HUES6 (cell line): ENCODE data around the gene GIPC3.
A peak's percentile ranks its signal among the peaks of the same experiment; 100 is the strongest.

Experiments used
- H3K27ac ChIP-seq: 2 replicates; pipeline ENCODE4 v1.7.0; 2013; ENCODE audit warnings: low read depth, mild to moderate bottlenecking, low read length, inconsistent platforms
- H3K27me3 ChIP-seq: 2 replicates; pipeline ENCODE4 v1.6.1; 2013; ENCODE audit warnings: low read length; ENCODE audit not compliant: control insufficient read depth, insufficient read depth
- H3K36me3 ChIP-seq: 2 replicates; pipeline ENCODE4 v1.6.1; 2013; ENCODE audit warnings: low read length; ENCODE audit not compliant: control insufficient read depth, insufficient read depth
- H3K4me1 ChIP-seq: 2 replicates; pipeline ENCODE4 v1.6.1; 2013; ENCODE audit warnings: low read length; ENCODE audit not compliant: control insufficient read depth, insufficient read depth
- H3K4me3 ChIP-seq: 2 replicates; pipeline ENCODE4 v1.5.1; 2013; ENCODE audit warnings: low read depth, low read length
- H3K9ac ChIP-seq: one replicate; pipeline ENCODE4 v1.6.1; 2013; ENCODE audit warnings: mild to moderate bottlenecking, low read length
- H3K9me3 ChIP-seq: 2 replicates; pipeline ENCODE4 v1.6.1; 2013; ENCODE audit warnings: low read depth, low read length; ENCODE audit not compliant: control insufficient read depth, insufficient read depth

GIPC3 gene, protein sequence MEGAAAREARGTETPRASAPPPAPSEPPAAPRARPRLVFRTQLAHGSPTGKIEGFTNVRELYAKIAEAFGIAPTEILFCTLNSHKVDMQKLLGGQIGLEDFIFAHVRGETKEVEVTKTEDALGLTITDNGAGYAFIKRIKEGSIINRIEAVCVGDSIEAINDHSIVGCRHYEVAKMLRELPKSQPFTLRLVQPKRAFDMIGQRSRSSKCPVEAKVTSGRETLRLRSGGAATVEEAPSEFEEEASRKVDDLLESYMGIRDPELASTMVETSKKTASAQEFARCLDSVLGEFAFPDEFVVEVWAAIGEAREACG

DNA sequence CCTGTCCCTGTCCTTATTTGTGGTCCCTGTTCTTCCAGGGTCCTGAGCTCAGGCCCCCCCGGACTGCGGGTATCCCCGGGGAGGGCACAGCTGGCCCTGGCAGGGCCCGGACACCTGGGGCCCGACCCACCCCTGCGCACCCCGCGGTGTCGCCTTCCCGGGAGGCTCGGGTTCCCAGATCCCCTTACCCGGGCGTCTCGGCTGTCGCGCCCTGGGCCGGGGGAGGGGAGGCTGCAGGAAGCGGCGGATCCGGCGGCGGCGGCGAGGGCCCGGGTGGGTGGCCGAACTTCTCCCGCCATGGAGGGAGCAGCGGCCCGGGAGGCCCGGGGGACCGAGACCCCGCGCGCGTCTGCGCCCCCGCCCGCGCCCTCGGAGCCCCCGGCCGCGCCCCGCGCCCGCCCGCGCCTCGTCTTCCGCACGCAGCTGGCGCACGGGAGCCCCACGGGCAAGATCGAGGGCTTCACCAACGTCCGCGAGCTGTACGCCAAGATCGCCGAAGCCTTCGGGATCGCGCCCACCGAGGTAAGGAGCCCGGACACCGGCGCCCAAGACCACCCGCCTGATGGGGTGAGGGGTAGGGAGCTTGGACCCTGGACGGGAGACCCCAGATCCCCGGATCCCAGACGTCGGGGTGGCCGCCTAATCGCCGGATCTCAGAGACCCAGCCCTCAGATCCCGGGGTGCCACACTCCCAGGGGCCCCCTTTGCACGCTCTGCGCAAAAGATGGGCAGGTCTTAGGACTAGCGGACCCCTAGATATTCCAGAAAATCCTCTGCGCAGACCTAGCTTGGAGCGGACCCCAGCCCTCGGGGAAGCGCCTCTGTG, at the start of gene GIPC3:
GIPC3 (plus strand) TSS at position 178 of the 826 bp plus-strand sequence; CDS start at position 298, 120 bp downstream.
- no peaks in the 10 kb centered on the region for H3K4me1 ChIP-seq
- no peak within 1 kb of the TSS for H3K27ac ChIP-seq
- H3K9me3 ChIP-seq, result no peaks in the 10 kb centered on the region
- H3K9ac ChIP-seq, result no peak within 1 kb of the TSS
- peak within 1 kb of the TSS; percentile 59 for H3K4me3 ChIP-seq
- H3K27me3 ChIP-seq, result peaks cover 46% of the 10 kb centered on the region
- no peaks in the 10 kb centered on the region for H3K36me3 ChIP-seq

- peaks cover 5% of the 10 kb centered on the region; the same call in 1 of the 2 replicates for H3K4me1 ChIP-seq
- no peak overlapping the region for H3K4me3 ChIP-seq
- H3K27me3 ChIP-seq, result no peaks in the 10 kb centered on the region
- no peak overlapping the region for H3K9ac ChIP-seq
- peaks cover 71% of the 10 kb centered on the region for H3K36me3 ChIP-seq
- H3K27ac ChIP-seq, result no peak overlapping the region
- H3K9me3 ChIP-seq, result no peaks in the 10 kb centered on the region
These were observed 49.7 kb upstream of the GIPC3 start for GRCh38 chr19:3535563-3535965.

DNA sequence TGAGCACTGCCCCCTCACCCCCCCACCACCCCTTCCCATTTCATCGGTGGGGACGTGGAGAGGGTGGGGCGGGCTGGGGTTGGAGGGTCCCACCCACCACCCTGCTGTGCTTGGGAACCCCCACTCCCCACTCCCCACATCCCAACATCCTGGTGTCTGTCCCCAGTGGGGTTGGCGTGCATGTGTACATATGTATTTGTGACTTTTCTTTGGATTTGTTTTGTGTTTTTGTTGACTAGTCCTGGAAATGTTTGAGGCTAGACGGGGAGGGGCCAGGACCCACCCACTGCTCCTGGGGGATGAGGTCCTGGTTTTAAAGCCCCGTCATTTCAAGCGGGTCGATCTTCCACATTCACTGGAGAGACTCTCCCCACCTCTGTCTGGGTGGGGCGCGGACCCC, 49.3 kb upstream of the GIPC3 start:
- Histone ChIP-seq H3K9me3 (no peaks in the 10 kb centered on the region), H3K27me3 (no peaks in the 10 kb centered on the region), H3K9ac (no peak overlapping the region), H3K4me3 (no peak overlapping the region), H3K27ac (no peak overlapping the region), H3K4me1 (peaks cover 5% of the 10 kb centered on the region; the same call in 1 of the 2 replicates), H3K36me3 (peaks cover 67% of the 10 kb centered on the region)

GRCh38 chr19:3536429-3537100, 48.7 kb upstream of the GIPC3 start:
- peaks cover 5% of the 10 kb centered on the region; the same call in 1 of the 2 replicates for H3K4me1 ChIP-seq

DNA sequence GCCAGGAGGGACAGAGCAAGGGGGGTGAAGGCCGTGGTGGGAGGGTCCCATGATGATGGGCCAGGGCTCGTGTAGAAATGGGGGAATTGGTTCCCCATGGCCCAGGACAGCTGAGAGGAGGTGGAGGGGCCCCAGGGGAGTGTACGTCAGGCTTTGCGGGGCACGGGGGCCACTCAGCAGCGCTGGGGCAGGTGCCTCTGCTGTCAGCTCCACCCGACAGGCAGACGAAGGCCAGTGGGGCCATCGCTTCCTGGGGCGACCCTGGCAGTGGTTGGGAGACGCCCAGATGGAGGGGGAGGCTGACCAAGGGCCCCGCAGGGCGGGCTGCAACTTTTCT, 48.2 kb upstream of the GIPC3 start:
- Histone ChIP-seq H3K9ac (no peak overlapping the region), H3K36me3 (peaks cover 56% of the 10 kb centered on the region), H3K27me3 (no peaks in the 10 kb centered on the region), H3K4me3 (no peak overlapping the region), H3K4me1 (peaks cover 5% of the 10 kb centered on the region; the same call in 1 of the 2 replicates), H3K27ac (no peak overlapping the region), H3K9me3 (no peaks in the 10 kb centered on the region)

More at GRCh38 chr19:3536429-3537100, 48.7 kb upstream of the GIPC3 start:
- Histone ChIP-seq H3K36me3 (peaks cover 61% of the 10 kb centered on the region), H3K4me3 (no peak overlapping the region), H3K9ac (no peak overlapping the region), H3K27ac (no peak overlapping the region), H3K27me3 (no peaks in the 10 kb centered on the region), H3K9me3 (no peaks in the 10 kb centered on the region)

- Histone ChIP-seq H3K9ac (no peak overlapping the region), H3K36me3 (peaks cover 51% of the 10 kb centered on the region), H3K27ac (no peak overlapping the region), H3K27me3 (no peaks in the 10 kb centered on the region), H3K9me3 (no peaks in the 10 kb centered on the region), H3K4me3 (no peak overlapping the region), H3K4me1 (peaks cover 5% of the 10 kb centered on the region; the same call in 1 of the 2 replicates)
These were observed 47.6 kb upstream of the GIPC3 start for GRCh38 chr19:3537438-3538240.

DNA sequence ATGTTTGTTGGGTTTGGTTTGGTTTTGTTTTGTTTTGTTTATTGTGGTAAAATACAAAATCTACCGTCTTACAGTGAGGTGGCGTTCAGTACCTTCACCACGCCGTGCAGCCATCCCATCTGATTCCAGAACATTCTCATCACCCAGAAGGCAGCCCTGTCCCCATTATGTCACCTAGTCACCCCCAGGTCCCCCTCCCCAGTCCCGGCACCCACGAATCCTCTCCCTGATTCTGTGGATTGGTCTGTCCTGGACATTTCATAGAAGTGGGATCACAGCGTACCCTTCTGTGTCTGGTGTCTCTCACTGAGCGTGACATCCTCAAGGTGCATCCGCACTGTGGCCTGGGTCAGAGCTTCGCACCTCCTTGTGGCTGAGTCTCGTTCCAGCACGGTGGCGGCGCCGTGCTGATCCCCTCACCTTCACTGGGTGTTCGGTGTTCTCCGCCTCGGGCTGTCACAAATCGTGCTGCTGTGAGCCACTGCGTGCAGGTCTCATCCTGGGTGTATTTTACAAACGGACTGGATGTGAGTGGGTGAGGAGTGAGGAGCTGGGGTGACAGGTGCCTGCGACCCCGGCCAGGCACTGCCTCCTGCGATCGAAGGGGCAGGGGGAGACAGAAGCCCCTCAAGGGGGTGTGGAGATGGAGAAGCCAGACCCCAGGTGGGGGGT, 46.9 kb upstream of the GIPC3 start:
- no peaks in the 10 kb centered on the region for H3K9me3 ChIP-seq
- H3K36me3 ChIP-seq, result peaks cover 46% of the 10 kb centered on the region
- H3K9ac ChIP-seq, result no peak overlapping the region
- peaks cover 5% of the 10 kb centered on the region; the same call in 1 of the 2 replicates for H3K4me1 ChIP-seq
- H3K4me3 ChIP-seq, result no peak overlapping the region
- H3K27me3 ChIP-seq, result no peaks in the 10 kb centered on the region
- H3K27ac ChIP-seq, result no peak overlapping the region

- no peak within 1 kb of the TSS for H3K4me3 ChIP-seq
- H3K4me1 ChIP-seq, result peaks cover 5% of the 10 kb centered on the region; the same call in 1 of the 2 replicates
- H3K9ac ChIP-seq, result no peak within 1 kb of the TSS
- H3K36me3 ChIP-seq, result peaks cover 42% of the 10 kb centered on the region
- H3K27me3 ChIP-seq, result no peaks in the 10 kb centered on the region
- no peaks in the 10 kb centered on the region for H3K9me3 ChIP-seq
- no peak within 1 kb of the TSS for H3K27ac ChIP-seq
These were observed 46.1 kb upstream of the GIPC3 start, which contains the start of gene TEKTIP1 for GRCh38 chr19:3538965-3539755. TSS of gene TEKTIP1 (plus strand) at chr19:3539174. CDS start at chr19:3539178, 4 bp downstream.

DNA sequence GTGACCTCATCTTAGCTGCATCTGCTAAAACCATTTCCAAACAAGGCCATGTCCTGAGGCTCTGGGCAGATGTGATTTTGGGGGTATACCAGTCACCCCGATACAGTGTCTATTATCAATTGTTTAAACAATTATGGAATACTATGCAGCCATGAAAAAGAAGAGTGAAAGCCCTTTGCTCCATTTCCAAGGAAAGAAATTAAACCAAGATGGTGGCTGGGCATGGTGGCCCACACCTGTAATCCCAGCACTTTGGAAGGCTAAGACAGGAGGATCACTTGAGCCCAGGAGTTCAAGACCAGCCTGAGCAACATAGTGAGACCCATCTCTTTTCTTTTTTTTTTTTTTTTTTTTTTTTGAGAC, 45.5 kb upstream of the GIPC3 start:
- Histone ChIP-seq H3K27me3 (no peaks in the 10 kb centered on the region), H3K9me3 (no peaks in the 10 kb centered on the region), H3K9ac (no peak overlapping the region), H3K4me1 (peaks cover 5% of the 10 kb centered on the region; the same call in 1 of the 2 replicates), H3K4me3 (no peak overlapping the region), H3K27ac (no peak overlapping the region), H3K36me3 (peaks cover 36% of the 10 kb centered on the region)
